ENCODE measurements around the gene YIPF1.

- TF ChIP-seq POLR2A (IDR thresholded peaks at IDR 0.05) (no peak), CTCF (IDR thresholded peaks at IDR 0.05) (no peak)
Measured at GRCh38 chr1:53851571-53852285, 37.9 kb downstream of the YIPF1 start.

All from adrenal gland (tissue), 5 donors.